IPS-18c (cell line): ENCODE data around the gene SMPD3.
A peak's percentile ranks its signal among the peaks of the same experiment; 100 is the strongest.
"Not testable (repeated sequence)": the region's sequence is repeated elsewhere in the genome, so short reads cannot be mapped to it uniquely, and the experiment has no call there.

ENCODE experiments used
- H3K4me3 ChIP-seq: 2 replicates; pipeline ENCODE4 v1.7.0; 2013; ENCODE audit warnings: low read depth, mild to moderate bottlenecking, low read length, moderate library complexity; ENCODE audit not compliant: insufficient read depth
- H3K9me3 ChIP-seq: one replicate; pipeline ENCODE4 v1.6.1; 2013; ENCODE audit warnings: mild to moderate bottlenecking, low read length, moderate library complexity; ENCODE audit not compliant: control insufficient read depth, insufficient read depth

The SMPD3 gene

DNA sequence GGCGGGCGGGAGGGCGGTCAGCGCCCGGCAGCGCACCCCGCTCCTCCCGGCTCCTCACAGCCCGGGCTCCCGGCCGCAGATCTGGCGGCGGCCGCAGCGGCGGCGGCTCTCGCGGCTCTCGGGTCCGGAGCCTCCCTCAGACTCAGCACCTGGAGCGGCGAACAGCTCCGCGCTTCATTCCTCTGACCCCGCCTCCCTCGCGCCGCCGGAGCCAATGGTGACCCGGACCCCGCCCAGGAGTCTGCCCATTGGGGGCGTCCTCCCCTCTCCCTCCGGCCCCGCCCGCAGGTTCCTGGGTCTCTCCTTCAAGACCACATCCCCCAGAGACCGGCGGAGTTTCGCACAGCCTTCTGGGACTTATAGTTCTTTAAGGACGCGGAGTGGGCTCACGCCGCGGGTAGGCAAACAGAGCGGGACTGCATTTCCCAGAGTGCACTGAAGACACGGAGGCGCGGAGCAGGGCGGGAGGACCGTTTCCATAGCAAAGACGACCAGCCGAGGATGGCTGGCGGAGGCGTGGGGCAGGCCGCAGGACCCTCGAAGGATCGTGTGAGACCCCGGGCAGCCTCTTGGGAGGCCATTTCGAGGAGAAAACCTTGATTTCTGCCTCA lies at the start of gene SMPD3:
Gene SMPD3, minus strand, starts transcription at position 149 of the 611 bp plus-strand sequence. CDS start 76,327 bp downstream, outside the sequence.
- no peaks in the 10 kb centered on the region for H3K9me3 ChIP-seq
- H3K4me3 ChIP-seq: peak within 1 kb of the TSS; percentile 62

DNA sequence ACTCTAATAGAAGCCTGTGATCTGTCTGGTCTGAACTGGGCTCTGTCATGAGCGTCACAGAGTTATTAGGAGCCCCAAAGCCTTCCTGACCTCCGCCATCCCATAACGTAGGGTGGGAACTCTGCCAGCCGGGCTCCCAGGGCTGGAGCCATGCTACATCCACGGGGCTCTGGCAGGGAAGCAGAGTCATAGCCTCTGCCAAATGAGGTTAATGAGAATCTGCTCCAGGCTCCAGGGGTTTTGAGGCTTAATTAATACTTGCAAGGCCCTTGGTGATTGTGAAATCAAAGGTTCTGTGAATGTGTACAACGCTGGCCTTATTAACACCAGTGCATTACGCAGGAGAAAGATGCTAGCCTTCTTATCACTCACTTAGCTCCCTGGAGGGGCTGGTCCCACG lies 48.4 kb upstream of the SMPD3 start:
- Histone ChIP-seq H3K9me3 (no peaks in the 10 kb centered on the region), H3K4me3 (no peak overlapping the region)

GRCh38 chr16:68494261-68494660 lies 46.0 kb upstream of the SMPD3 start:
- H3K9me3 ChIP-seq, H3K4me3 ChIP-seq: not testable (repeated sequence)

- Histone ChIP-seq H3K9me3 (no peaks in the 10 kb centered on the region), H3K4me3 (no peak overlapping the region)
Observed at GRCh38 chr16:68493412-68494070, 45.2 kb upstream of the SMPD3 start.

- Histone ChIP-seq H3K9me3 (no peaks in the 10 kb centered on the region), H3K4me3 (no peak overlapping the region)
Observed at GRCh38 chr16:68492543-68493411, 44.5 kb upstream of the SMPD3 start.

DNA sequence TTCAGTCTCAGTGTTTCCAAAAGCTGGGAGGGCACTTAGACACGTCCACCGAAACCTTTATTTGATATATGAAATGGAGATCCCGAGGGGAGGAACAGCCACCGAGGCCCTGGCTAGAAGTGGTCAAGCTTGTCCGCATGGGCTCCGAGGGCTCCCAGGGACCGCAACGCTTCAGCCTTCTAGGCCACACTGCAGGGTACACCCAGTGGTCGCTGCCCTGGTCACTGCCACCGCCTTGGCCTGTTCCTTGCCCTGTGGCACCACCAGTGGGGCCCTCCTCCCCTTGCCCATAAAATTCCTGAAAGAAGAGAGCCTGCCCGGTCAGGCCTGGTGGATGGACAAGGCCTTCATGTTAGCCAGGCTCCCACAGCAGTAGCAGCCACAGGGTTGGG lies 43.8 kb upstream of the SMPD3 start:
- H3K4me3 ChIP-seq: no peak overlapping the region
- H3K9me3 ChIP-seq: no peaks in the 10 kb centered on the region

GRCh38 chr16:68491576-68491950 lies 43.3 kb upstream of the SMPD3 start:
- H3K4me3 ChIP-seq: no peak overlapping the region
- H3K9me3 ChIP-seq: no peaks in the 10 kb centered on the region

DNA sequence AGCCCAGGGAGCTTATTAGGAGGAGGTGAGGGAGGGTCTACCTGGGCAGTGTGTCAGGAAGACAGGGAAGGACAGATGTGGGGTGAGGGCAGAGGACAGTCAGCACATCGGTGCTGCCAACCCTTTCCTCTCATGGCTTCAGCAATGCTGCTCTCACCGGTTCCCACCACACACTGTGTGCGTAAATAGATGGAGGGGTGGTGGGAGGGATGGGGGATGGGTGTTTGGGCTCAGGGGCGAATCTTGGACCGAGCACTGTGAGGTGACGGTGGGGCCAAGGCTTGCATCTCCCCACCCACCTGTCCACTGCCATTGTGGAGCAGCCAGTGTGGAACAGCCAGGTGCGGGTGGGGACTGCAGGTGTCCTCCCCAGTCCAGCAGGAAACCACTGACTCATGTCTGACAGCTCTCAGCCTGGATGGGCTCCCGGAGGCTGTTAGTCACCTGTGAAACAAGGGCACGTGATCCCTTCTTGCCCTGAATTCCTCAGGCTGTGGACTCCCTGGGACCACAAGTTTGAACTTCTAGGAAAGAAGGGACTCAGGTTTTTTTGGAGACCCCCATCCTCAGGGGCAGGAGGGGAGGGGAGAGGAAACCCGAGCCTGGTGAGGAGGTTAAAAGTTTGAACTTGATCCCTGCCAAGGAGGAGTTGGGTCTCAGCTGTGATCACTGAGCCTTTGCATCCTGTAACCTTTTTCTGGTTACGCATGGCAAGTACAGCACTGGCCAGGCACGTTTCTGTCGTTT lies 42.7 kb upstream of the SMPD3 start:
- Histone ChIP-seq H3K9me3 (no peaks in the 10 kb centered on the region), H3K4me3 (no peak overlapping the region; the same call in 1 of the 2 replicates)

GRCh38 chr16:68490358-68490757 lies 42.0 kb upstream of the SMPD3 start:
- H3K4me3 ChIP-seq: no peak overlapping the region
- H3K9me3 ChIP-seq: no peaks in the 10 kb centered on the region

DNA sequence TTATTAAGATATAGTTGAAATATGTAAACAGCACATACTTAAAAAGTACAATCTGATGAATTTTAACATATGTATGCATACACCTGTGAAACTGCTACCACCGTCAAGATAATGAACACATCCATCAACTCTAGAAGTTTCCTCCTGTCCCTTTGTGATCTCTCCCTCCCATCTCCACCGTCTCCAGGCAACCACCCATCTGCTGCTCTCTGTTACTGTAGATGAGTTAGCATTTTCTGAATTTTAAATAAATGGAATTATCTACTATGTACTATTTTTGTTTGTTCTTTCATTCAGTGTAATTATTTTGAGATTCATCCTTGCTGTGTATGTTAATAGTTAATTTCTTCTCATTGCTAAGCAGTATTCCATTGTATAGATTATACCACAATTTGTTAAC lies 40.2 kb upstream of the SMPD3 start:
- no peak overlapping the region for H3K4me3 ChIP-seq
- no peaks in the 10 kb centered on the region for H3K9me3 ChIP-seq

DNA sequence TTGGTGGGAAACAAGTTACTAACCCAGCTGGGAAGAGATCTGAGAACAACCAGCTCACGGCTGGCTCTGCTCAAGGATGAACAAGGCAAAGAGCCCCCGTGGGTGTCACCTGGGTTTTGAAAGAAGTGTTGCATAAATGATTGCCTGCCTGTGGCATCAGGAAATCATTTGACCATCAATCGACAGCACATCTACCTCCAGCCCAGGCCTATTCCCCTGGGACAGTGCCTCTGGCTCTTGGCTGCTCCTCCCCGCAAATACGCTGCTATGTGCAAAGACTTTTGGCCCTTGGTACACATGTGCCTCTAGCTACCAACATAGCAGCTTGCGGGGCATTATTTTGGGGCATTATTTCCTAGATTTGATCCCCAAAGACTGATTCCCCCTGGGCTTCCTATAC lies 39.4 kb upstream of the SMPD3 start:
- no peaks in the 10 kb centered on the region for H3K9me3 ChIP-seq
- H3K4me3 ChIP-seq: no peak overlapping the region

DNA sequence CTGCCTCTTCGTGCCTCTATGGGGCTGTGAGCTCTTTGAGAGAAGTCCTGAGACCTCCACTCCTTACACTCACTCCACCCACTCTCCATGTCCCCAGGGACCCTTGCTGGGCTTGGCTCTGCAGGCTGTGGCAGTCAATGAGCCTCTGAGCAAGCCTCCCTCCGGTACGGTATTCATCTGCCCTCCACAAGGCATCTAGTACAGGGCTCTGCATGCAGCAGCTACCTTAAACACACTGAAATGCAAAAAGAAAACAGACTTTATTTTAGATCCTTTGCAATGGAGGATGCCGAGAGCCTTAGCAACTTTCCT lies 38.9 kb upstream of the SMPD3 start:
- Histone ChIP-seq H3K4me3 (no peak overlapping the region), H3K9me3 (no peaks in the 10 kb centered on the region)

GRCh38 chr16:68486502-68487202 lies 38.3 kb upstream of the SMPD3 start:
- no peak overlapping the region; the same call in 1 of the 2 replicates for H3K4me3 ChIP-seq

DNA sequence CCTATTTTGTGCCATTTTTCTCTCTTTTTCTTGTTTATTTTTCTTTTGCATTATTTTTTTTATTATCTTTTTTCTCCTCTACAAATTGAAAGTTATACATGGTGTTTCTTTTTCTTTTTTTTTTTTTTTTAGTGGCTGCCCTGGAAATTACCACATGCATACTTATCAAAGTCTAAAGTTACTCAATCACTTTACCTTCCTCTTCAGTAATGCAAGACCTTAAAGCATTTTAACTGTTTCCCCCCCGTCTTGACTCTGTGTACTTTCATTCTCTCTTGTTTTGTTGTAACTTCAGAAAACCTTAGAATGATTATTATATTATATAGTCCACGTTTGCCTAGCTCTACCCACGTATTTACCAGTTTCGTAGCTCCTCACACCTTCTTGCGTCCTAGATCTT lies 33.3 kb upstream of the SMPD3 start:
- no peak overlapping the region for H3K4me3 ChIP-seq
- H3K9me3 ChIP-seq: peaks cover 2% of the 10 kb centered on the region

More at GRCh38 chr16:68486502-68487202, 38.3 kb upstream of the SMPD3 start:
- no peaks in the 10 kb centered on the region for H3K9me3 ChIP-seq

DNA sequence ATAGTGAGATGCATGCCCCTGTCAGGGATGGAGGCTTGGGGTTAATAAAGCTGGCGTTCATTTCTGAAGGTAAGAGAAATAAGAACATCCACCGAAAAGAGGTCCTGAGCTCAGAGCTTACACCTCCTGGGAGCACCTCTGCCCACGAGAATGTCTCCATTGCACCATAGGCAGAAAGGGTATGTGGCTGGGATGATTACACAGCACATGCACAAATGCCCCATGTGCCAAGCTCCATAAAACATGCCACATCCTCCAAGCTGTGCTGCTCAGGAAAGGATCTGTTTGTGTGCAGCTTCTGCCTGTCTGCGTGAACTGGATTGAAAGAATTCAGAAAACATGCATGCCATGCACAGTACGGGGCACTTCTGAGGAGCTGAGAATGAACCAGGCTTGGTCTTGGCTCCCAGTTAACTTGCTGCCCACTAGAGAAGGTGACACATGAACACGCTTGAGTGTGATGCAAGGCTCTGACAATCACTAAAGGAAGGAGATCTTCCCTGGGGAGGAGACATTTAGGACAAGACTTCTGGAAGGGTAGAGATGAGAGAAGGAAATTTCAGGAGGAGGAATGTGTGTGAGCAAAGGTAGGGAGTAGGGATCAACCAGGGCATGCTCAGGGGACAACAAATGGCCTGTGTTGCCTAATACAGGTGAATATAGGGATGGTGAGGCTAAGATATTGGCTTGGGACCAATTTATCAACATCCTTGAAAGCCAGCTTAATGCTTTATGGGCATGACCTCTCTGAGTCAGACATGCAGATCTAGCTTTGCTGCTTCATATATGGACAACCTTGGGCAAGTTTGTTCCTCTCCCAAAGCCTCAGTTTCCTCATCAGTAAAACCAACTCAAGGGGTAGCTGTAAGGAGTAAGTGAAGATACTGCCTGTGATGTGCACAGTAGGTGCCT lies 32.0 kb upstream of the SMPD3 start:
- peaks cover 2% of the 10 kb centered on the region for H3K9me3 ChIP-seq
- no peak overlapping the region for H3K4me3 ChIP-seq

- Histone ChIP-seq H3K9me3 (peaks cover 2% of the 10 kb centered on the region), H3K4me3 (no peak overlapping the region)
Observed at GRCh38 chr16:68479271-68479670, 31.0 kb upstream of the SMPD3 start.
